SKM-1 (cell line): ENCODE results near the gene FBN1.

Experiments
- DNase-seq: peaks from one replicate; lab custom pipeline; 2025; ENCODE audit not compliant: unreplicated experiment; lab: John Stamatoyannopoulos, UW

Gene FBN1

DNA sequence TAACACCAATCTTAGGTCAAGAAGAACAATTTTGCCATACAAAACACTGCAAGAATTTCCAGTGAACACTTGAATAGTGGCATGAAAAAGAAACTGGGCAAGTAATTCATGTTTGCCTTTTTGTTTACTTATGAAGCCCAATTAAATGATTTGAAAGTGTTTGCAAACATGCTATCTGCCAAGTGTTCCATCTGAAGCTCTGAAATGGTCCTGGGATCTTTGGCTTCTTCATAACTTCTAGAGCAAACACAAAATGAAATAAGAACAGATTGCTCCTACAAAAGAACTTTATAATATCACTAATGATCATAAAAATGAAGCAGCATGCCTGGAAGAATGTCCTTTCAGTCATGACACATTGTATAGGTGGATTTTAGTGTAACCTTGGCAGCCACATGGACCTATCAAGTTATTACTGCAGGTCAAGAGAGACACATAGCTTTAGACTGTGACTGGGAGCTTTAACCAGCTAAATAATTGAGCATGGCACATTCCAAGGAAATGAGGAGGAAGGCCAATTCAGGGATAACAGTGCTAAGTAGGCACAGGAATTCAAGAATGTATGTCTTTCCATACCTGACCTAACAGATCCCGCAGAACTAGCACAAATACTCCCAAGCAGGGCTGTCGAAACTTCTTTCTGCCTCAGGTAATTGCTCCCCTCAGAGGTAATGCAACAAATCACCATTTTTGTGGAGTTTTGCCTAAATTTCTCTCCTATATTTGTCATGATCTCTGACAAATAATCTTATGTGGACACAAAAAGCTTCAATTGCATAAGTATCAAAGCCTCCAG lies 169.7 kb downstream of the FBN1 start:
- no peak for DNase-seq

DNA sequence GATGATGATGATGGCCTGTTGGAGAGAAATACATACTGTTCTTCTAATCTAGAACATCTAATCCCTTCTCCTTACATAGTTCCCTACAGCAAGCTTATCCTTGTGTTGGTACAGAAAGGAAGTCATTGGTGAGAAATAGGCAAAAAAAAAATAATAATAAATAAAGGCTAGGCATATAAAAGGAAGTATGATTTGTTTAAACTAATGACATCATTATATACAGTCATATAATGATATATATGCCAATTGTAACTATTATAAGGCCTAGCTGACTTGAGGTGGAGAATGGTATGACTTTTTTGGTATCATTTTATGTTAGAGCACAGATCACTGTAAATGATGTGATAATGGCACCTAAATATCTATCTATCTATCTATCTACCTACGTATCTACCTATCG lies 171.8 kb downstream of the FBN1 start:
- no peak for DNase-seq

DNA sequence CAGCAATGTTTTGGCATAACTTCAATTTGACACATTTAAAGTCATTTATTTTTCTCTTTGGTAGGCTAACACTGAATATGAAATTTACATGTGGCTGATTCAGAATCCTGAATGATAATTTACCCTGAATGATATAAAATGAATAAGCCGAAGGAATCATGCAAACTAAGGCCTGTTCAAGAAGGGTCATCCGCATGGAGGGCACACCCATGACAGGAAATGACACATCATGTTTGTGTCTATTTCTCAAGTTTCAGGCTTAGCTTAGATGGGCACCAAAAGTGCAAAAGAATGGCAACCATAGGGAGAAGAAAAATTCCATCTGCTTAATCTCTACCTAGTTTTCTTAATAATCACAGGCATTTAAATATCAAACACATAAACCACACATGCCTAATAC lies 172.8 kb downstream of the FBN1 start:
- DNase-seq = no peak

DNA sequence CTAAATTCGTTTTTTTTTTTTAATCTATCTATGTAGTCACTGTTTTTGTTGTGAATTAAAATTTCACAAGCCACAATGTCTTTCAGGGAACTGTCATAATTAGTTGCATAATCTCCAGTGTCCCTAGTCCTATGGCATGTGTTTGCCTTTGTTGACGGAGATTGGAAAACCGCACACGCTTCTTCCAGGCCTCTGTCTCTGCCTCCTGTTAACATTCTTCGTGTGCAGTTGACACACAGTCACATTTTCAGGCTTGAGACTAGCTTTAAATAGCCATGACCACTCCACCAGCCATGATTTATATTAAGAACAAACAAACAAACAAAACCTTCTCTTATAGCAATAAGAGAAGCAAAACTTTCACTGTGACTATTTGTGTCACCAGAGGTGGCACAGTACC lies 174.4 kb downstream of the FBN1 start:
- no peak for DNase-seq

DNA sequence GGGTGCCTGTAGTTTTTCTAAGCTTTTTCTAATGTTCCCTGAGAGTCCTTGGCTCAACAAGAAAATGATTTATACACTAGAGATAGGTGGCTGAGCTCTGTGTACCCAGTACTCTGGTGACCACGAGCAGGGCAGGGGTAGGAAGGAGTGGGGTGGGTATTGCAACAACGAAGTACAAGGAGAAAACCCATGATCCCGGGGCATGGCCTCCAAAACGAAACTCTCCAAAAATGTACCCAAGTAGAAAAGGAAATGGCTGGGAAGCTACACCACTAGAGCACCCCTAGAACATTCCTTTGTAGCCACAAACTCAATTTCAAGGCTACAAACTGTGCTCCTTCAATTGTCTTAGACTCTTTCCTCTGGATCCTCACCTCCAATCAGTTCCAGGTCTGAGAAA lies 175.4 kb downstream of the FBN1 start:
- no peak for DNase-seq

DNA sequence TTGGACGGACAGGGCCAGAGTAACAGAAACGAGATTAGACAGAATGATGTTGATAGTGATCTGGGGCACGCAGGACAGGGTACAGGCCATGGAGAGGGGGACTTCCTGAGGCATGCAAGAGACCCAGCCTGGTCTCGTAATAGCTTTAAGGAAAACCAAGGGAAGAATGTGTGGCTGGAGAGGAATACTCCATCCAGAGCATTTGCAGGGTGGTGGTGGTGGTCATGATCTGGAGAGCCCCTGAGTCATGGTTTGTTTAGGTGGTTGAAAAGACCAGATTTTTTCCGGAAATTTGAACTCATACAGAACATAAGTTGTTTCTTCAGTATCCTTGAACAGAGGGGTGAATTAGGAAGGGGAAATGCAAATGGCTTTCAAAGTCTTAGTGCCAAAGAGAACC lies 175.8 kb downstream of the FBN1 start:
- no peak for DNase-seq

DNA sequence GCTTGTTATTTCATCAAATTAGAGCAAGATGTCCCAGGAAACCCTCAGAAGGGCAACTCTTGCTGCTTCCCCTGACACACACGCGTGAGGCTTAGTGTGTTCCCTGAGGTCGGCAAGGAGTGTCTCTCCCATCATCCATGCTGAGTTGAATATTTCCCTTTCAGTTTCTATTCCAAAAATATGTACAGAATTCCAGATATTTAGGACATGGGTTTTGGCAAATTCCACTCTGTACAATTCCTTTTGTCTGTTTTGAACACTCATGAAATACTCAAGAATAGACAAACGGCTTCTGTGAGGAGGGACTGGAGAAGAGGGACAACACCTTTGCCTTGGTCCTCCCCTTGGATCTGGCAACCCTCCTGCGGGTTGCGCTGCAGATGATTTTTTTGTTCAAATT lies 176.2 kb downstream of the FBN1 start:
- no peak for DNase-seq

DNA sequence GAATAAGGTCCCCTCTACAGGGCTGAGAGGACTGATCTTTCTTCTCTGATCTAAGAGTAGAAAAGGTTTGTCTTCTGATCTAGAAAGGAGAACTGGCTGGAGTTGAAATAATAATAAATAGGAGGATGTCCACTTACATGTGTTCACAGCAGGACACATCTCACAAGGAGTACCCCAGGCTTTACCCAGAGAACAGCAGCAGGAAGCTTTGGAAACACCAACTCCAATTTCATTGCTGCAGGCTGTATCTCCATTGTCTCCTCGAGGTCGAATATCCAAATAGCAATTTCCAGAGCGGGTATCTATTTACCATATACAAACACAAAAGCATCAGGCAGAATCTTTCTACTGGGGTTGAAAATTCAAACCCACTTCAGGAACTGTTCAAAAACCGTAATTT lies 177.7 kb downstream of the FBN1 start:
- DNase-seq = no peak

DNA sequence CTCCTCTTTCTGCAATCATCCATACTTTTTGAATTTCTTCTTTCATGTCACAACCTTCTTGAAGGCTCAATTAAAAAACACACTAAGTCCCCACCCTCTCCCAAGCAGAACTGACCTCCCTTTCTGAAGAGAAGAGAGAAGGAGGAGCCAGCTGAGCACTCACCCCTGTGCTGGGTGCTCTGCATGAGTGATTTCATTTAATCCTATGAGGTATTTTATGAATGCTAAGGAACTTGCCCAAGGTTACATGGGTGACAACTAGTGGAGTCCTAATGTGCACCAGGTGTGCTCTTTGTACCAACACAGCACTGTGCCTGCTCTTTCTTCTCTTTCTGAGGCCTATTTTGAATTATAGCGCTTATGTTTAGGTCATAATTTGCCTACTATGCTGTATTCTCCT lies 178.7 kb downstream of the FBN1 start:
- DNase-seq = no peak

DNA sequence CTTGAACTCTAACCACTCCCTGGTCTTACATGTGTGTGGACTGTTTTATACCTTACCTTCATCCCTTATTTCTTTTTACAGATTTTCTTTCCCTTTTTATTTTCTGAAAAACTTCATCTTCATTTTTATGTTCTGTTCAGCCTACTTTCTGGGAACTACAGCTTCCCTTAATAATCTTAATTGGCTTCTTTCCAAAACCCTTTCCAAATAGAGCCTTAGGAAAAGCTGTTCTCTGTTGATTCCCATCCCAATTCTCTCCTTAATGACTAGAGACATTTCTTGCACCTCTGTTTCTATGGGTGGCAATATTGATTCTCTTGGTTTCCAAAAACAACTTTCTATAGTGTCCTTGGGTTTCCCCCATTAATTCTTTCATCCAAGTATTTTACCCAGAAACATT lies 179.4 kb downstream of the FBN1 start:
- no peak for DNase-seq

DNA sequence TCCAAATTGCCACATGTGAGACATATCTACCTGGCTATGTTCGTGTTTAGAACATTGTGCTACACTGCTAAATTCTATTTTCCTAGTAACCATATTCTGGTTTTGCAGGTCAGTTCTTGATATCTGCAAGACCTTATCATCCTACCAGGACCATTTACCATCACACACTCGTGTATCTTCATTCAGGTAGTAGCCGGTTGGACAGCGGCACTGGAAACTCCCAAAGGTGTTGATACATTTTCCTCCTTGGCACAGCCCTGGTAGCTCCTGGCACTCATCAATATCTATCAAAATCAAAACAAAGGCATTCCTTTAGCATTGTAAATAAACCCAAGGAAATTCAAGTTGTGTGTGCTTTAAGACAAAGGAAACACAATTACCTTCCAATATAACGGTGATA lies 180.1 kb downstream of the FBN1 start:
- DNase-seq = no peak

DNA sequence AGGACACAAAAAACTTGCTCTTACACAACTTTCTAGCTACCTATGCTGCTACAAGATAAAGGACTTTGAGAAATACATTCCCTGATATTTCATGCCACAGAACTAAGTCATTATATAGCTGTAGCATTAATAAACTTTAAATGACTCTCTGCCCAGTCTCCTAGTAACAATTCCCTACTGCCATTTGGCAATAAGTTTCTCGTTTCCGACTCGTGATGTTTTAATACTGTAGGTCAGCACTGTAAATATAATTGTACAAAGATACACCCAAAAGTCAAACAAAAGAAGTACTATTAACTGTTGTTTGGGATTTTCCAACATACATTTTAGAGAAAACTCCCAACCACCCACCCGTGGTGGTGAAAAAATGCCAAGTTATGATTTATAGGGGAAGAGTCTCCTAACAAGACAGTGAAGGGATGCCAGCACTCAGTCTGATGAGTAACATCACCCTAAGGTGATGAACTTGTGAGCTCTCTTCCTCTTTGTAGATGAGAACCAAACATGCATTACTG lies 182.1 kb downstream of the FBN1 start:
- DNase-seq = no peak

DNA sequence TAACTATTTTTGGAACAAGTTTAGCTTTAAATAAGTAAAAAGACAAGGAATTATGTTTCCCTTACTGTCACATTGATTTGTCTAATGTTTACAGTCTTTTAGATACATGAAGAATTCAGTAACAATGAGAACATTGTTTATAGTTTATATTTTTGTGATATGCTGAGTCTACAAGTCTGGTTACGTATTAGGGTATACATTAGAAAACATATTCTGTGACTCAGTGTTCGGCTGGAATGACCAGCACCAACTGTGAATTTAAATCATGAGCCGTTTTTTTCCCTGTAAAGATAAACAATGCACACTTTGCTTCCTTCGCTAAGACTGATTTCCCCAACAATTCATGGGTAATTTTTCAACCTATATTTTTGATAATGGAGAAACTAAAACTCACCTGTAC lies 182.8 kb downstream of the FBN1 start:
- DNase-seq = no peak

DNA sequence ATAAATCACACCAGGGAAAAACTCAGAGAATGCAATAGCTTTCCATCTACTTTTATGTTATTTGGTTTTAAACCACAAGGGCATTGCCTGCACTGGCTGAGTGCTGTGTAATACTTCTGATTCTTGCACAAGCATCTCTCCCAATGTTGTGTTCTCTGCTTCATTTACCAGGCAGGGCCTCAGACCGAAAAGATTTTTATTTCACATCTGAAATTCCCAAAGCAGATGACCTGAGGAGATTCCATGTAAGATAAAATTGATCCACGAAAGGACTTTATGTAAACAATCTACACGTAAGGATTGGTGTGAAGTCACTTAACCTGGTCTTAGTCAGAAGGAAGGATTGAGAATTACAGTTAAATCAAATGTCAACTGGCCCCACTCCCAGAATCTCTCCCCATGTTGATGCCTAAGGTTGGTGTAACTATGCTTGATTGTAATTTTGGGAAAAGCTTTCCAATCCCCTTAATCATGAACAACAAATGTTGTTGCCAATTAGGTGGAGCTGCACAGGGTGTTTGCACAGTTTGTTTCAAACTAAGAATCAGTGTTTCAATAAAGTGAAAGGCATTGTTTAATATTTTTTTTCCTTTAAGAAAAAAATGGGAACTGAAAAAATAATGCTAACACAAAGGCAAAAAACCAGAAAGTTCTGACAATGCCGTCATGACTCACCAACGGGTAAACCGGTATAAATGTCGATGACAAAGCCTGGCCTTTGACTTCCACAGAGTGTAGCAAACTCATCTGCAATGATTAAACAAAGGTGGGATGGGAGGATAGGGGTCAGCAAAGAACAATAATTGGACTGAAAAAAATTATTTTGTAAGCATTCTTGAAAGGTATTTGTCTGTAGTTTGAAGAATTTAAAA lies 185.7 kb downstream of the FBN1 start:
- no peak for DNase-seq

DNA sequence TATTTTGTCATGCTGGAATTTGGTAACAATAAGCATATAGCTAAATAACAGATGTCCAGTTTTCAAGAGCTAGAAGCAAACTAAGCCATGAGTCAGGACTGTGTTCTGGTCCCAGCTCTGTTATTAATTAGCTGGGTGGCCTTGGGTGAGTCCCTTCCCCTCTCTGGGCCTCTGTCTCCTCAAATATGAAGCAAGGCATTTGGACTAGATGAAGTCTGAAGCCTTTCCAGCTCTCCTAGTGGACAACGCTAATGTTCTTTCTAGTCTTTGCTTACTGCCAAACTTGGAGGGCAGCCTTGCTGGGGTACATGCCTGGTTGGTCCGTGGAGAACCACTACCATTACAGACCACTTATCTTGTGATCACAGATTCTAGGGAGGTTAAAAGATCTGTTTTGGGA lies 186.6 kb downstream of the FBN1 start:
- no peak for DNase-seq

DNA sequence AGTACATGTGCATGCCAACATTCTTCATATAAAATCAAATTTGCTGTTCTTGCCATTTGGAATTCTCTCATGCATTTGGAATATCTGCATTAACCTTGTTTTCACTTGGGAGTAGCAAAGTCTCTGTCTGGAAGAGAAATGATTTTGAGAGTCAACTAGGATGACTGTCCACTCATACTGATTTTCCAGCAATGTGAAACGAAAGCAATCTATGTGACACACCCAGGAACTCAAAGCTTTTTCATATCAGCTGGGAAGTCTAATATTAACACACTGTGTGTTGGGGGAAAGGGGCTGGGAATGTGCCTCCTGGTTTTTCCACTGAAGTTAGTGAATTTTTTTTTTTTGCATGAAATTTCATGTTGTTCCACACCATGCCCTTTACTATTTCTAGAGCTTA lies 189.4 kb downstream of the FBN1 start:
- no peak for DNase-seq

DNA sequence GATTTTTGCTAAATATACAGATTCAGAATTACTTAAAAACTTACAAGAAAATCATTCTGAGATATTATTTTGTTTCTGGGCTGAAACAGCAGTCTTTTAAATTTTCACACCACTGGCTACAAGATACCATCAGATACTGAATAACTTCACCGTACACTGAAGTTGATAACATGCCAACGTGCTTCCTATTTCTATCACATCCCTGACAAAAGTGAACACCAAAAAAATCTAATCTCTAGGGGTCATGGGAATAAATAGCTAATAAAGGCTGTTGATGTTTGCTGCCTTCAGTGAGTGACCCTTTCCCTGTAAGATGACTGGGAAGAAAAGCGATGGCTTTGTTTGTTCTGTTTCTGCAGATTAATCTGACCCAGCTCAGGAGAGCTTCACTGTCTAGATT lies 193.8 kb downstream of the FBN1 start:
- DNase-seq = no peak

DNA sequence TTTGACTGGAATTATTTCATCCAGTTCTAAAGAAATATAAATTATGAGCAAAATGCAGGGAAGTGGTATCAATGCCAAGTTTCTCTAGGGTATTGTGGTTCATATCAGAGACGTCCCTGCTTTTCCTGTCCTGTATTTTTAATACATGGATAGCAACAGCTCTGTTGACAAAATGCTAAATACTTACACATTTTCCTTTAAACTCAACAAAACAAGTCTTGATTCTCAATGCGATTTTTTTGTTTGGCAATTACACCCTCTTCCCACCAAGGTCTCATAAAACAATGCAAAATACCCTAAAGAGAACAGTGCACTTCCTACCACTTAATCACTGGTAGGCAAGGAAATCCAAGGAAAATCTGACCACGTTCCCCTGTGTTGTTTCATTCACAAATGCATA lies 194.3 kb downstream of the FBN1 start:
- DNase-seq = no peak

DNA sequence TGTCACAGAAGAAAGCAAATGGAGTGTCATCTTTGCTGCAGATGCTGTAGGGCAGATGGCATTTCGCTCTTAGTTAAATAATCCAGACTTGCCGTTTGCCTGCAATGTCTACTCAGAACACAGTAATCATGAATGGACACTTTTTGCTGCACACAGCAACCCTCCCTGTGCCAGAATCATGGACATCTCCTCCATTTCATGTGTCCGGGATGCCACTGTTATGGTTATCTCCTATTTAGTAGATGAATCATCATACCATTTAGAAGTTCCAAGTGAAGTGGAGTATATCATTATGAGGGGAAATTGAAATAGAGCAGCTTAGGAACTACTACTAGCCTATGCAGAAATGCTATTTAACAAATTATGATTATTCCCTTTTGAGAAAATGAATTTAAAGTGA lies 195.8 kb downstream of the FBN1 start:
- DNase-seq = no peak

DNA sequence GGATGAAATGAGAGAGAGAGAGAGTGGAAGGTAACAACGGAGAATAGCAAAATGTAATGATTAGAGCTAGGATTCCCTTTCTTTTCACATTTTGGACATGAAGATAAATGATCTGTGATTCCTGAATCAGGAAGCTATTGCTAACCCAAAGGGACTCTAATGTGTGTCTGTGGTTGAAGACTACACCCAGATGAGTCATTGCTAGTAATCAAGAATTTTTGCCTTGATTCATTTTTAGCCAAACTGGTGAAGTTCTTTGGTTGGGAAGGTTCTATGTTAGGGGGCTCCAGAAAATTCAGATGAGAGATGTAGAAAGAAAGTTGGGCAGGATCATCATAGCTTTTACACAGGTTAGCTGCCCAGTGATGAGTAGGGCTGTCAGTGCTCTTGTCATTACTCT lies 197.9 kb downstream of the FBN1 start:
- DNase-seq = no peak

DNA sequence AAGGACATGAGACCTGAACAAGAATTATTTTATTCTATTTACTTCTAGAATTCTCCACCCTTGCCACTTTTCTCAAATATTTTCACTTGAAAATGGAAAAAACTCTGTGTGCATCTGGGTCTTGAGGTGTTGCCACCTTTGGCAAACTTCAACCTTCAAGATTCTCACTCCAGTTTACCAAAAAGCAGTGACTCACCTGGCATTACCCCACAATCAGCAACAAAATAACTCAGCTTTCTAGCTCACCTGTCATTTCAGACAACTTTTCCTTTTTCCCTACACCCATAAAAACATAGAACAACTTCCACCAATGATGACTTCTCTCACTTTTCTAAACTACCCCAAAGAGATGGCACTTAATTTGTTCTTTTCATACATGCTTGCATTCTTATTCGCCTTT lies 198.5 kb downstream of the FBN1 start:
- no peak for DNase-seq

DNA sequence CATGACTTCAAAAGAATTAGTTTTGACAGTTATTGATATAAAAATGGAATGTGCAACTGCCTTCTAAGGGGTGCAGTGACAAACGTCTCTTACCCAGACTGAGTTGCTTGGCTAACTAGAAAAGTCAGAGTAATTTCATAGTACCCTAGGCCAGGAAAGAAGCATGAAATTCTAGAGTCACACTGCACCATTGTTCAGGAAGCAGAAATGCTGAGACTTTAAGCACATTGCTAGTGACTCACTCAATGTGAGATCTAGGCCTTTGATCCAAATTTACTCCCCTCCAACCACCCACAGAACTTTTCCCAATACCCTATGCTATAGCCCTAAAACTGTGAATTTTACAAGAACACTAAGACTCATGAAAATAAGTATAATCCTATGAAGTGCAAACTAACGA lies 203.5 kb downstream of the FBN1 start:
- DNase-seq = no peak
